Mesothelial cell of epicardium (in vitro differentiated cells): Measurements from ENCODE around the gene COQ8A. TPM values are rescaled to one million over a fixed set of nuclear protein-coding genes. Genes with fewer than 3 reads are reported as not detected.

ENCODE experiments used
- DNase-seq, 2 experiments: peaks; one replicate each; pipeline ENCODE4 v3.0.0; 2021; ENCODE audit warnings: low spot score in 2 of 2; ENCODE audit not compliant: unreplicated experiment in 2 of 2
- H3K27ac Mint-ChIP-seq: 2 replicates; pipeline ENCODE4 v1.8.0; 2021; ENCODE audit warnings: mixed read lengths
- H3K27me3 Mint-ChIP-seq: 2 replicates; pipeline ENCODE4 v1.8.0; 2021; ENCODE audit warnings: low read depth, mixed read lengths
- H3K36me3 Mint-ChIP-seq: 2 replicates; pipeline ENCODE4 v1.8.0; 2021; ENCODE audit warnings: mixed read lengths
- H3K4me1 Mint-ChIP-seq: 2 replicates; pipeline ENCODE4 v1.8.0; 2021; ENCODE audit warnings: mixed read lengths
- H3K4me3 Mint-ChIP-seq: 2 replicates; pipeline ENCODE4 v1.8.0; 2021; ENCODE audit warnings: mild to moderate bottlenecking, moderate library complexity, mixed read lengths
- H3K9me3 Mint-ChIP-seq: 2 replicates; pipeline ENCODE4 v1.8.0; 2021; ENCODE audit warnings: mixed read lengths
- total RNA-seq: library from RNA; stranded (reverse); gene quantifications from 3 replicates; pipeline ENCODE4 v1.2.1, GENCODE V29; 2021
- TF ChIP-seq, protein P1 (sequence below): fragments of 200-600 bp; sonication (generic); IDR thresholded peaks from one replicate; pipeline ENCODE4 v1.5.0; 2021; ENCODE audit warnings: antibody characterized with exemption; ENCODE audit not compliant: unreplicated experiment

COQ8A gene
- total RNA-seq, 1 donor from 2014 or later: 19.9 TPM

DNA sequence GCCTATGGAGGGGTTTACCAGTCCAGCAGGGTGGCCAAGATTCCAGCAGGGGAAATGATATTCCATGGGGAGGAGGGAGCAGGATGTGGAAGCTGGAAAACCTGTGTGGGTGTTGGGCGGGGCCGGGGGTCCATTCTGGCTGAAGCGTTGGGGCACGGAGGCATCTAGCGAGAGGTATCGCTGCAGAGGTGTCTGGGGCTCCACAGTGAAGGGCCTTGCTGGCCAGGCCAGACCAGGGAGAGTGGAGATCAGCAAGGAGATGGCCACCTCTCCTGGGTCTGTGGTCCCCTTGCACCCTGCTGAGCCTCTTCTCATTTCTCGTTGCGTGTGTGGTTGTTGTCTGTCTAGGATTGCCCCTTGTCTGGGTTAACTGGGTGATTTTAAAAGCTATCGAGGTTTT is 6.2 kb downstream of the COQ8A start:
- no peak overlapping the region for H3K4me3 Mint-ChIP-seq
- no peaks in the 10 kb centered on the region for H3K27me3 Mint-ChIP-seq
- TF ChIP-seq, protein P1, sequence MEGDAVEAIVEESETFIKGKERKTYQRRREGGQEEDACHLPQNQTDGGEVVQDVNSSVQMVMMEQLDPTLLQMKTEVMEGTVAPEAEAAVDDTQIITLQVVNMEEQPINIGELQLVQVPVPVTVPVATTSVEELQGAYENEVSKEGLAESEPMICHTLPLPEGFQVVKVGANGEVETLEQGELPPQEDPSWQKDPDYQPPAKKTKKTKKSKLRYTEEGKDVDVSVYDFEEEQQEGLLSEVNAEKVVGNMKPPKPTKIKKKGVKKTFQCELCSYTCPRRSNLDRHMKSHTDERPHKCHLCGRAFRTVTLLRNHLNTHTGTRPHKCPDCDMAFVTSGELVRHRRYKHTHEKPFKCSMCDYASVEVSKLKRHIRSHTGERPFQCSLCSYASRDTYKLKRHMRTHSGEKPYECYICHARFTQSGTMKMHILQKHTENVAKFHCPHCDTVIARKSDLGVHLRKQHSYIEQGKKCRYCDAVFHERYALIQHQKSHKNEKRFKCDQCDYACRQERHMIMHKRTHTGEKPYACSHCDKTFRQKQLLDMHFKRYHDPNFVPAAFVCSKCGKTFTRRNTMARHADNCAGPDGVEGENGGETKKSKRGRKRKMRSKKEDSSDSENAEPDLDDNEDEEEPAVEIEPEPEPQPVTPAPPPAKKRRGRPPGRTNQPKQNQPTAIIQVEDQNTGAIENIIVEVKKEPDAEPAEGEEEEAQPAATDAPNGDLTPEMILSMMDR: no peak
- no peaks in the 10 kb centered on the region for H3K36me3 Mint-ChIP-seq
- H3K4me1 Mint-ChIP-seq: no peaks in the 10 kb centered on the region
- DNase-seq: no peak
- H3K9me3 Mint-ChIP-seq: peaks cover 9% of the 10 kb centered on the region
- H3K27ac Mint-ChIP-seq: no peak overlapping the region

DNA sequence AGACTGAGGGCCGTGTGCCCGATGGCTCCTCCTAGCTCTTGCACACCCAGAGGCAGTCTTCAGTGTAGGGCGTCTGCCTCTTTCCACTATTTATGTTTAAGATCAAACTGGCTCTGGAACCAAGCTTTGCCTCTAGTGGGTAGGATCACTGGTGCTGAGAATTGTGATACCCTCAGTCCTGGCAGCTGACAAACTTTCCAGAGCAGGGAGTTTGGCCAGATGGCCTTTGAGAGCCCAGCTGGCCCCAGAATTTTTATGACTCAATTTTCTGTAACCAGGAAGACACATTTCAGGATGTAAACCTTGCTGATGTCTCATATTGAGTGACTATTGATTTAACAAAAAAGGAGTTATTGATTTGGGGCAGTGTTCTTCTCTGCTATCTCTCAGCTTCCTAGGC is 6.7 kb downstream of the COQ8A start:
- Mint-ChIP-seq H3K9me3 (peaks cover 9% of the 10 kb centered on the region), H3K27ac (no peak overlapping the region), H3K4me1 (no peaks in the 10 kb centered on the region), H3K27me3 (no peaks in the 10 kb centered on the region), H3K36me3 (no peaks in the 10 kb centered on the region), H3K4me3 (no peak overlapping the region)
- DNase-seq: no peak
- TF ChIP-seq, protein P1: no peak

DNA sequence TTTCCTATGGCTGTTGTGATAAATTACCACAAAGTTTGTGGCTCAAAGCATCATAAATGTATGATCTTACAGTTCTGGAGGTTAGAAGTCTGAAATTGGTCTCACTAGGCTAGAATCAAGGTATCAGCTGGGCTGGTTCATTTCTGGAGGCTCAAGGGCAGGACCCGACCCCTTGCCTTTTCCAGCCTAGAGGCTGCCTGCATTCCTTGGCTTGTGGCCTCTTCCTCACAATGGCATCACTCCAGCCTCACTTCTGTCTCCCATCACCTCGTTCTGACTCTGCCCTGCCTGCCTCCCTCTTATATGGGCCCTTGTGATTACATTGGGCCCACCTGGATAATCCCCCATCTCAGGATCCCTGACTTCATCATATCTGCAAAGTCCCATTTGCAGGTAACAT is 8.0 kb downstream of the COQ8A start:
- TF ChIP-seq, protein P1: no peak
- Mint-ChIP-seq H3K4me1 (no peaks in the 10 kb centered on the region), H3K27ac (no peak overlapping the region), H3K9me3 (peaks cover 9% of the 10 kb centered on the region), H3K36me3 (no peaks in the 10 kb centered on the region), H3K4me3 (no peak overlapping the region), H3K27me3 (no peaks in the 10 kb centered on the region)
- DNase-seq: no peak

DNA sequence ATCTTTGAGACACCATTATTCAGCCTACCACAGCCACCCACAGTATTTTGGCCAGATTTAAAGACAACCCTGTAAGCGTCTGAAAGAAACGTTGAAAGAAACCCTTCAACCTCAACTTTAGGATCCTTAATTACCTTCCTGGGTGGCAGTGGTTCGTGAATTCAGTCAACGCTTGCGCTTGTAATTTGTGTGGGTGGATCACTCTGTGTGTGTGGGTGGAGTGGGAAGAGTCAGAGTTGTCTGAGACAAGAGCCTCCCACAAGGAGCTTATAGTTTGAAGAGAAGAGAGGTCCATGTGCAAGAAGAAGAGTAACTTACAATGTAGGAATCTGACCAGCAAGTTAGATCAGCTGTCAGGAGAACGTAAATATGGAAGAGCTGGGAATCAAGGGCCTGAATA is 8.4 kb downstream of the COQ8A start:
- H3K27me3 Mint-ChIP-seq: no peaks in the 10 kb centered on the region
- no peak for DNase-seq
- TF ChIP-seq, protein P1: no peak

DNA sequence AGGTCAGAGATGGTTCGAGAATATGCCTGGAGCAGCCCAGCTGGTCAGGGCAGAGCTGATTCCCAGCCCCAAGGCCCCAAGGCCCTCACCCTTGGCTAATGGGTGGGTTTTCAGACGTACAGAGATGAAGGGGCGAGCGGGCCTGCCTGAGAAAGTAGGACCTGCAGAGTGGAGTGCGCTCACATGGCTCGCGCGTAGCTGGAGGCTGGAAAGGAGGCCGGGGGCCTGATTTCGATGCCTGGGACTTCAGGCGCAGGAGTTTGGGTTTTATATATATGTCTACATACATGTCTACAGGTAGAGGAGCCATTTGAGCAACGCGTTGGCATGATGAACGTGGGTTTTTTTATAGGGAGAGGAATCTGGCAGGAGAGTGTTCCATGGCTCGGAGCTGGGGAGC is 8.9 kb downstream of the COQ8A start:
- DNase-seq: no peak
- H3K4me3 Mint-ChIP-seq: no peak overlapping the region
- no peaks in the 10 kb centered on the region for H3K27me3 Mint-ChIP-seq
- TF ChIP-seq, protein P1: no peak
- H3K9me3 Mint-ChIP-seq: peaks cover 9% of the 10 kb centered on the region
- no peak overlapping the region for H3K27ac Mint-ChIP-seq
- no peaks in the 10 kb centered on the region for H3K36me3 Mint-ChIP-seq
- H3K4me1 Mint-ChIP-seq: no peaks in the 10 kb centered on the region

More for the DNA sequence above, 8.4 kb downstream of the COQ8A start:
- peaks cover 9% of the 10 kb centered on the region for H3K9me3 Mint-ChIP-seq
- no peak overlapping the region for H3K27ac Mint-ChIP-seq
- H3K4me1 Mint-ChIP-seq: no peaks in the 10 kb centered on the region
- no peak overlapping the region for H3K4me3 Mint-ChIP-seq
- no peaks in the 10 kb centered on the region for H3K36me3 Mint-ChIP-seq

DNA sequence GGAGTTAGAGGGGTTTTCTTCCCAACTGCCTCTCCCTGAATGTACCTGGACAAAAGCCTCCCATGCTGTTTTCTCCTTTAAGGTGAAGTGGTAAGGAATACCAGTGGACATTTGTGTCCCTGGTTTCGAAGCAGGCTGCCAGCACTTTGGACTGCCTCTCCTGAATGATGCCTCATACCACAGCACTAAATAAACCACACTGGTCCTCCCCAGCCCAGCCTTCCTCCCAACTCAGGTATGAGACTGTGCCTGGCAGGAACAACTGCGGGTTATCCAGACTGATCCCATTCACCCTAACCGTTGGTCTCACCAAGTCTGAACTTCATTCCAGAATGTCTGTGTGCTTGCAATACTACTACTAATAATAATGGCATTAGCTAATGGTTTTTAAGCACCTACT is 9.3 kb downstream of the COQ8A start:
- H3K4me1 Mint-ChIP-seq: no peaks in the 10 kb centered on the region
- no peak overlapping the region for H3K4me3 Mint-ChIP-seq
- no peak for DNase-seq
- no peak overlapping the region for H3K27ac Mint-ChIP-seq
- H3K9me3 Mint-ChIP-seq: peaks cover 9% of the 10 kb centered on the region
- H3K27me3 Mint-ChIP-seq: no peaks in the 10 kb centered on the region
- no peaks in the 10 kb centered on the region for H3K36me3 Mint-ChIP-seq
- TF ChIP-seq, protein P1: no peak
